Measurements from ENCODE around the gene MRAP2.
"Not testable (repeated sequence)": the region's sequence is repeated elsewhere in the genome, so short reads cannot be mapped to it uniquely, and the experiment has no call there.

Gene MRAP2

DNA sequence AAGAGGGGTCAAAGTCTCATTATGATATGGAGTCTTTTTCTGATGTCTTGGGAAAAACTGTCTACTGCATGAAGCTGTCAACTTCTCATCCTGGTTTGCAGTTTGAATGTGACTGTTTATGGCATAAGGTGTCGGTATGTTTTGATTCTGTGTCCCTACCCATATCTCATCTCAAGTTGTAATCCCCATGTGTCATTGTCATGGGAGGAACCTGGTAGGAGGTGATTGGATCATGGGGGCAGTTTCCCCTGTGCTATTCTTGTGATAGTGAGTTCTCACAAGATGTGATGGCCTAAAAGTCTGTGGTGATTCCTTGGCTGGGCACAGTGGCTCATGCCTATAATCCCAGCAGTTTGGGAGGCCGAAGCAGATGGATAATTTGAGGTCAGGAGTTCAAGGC, 47.6 kb downstream of the MRAP2 start:
- DNase-seq = no peak

DNA sequence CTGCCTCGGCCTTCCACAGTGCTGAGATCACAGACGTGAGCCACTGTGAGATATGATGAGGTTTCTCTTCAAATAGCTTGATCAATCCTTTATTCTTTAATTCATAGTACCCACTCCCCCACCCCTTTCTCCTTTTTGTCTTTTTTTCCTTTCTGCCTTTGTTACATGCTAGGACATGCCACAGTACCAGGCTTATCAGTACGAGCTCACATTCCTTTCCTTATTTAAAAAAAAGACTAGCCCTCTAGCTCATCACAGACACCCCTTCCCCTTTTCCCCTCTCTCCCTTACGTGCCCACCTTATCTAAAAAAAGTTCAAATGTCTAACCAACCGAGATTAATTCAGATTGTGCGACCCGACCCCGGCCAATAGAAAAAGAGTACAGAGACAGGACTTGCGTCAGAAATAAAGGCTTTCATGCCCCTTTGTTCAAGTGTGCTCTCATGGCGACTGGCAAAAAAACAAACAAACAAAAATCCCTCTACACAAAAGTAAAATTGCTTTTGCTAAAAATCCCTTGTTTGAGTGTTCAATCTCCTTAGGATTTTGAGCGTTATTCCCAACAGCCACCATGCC, 49.2 kb downstream of the MRAP2 start:
- no peak for DNase-seq

DNA sequence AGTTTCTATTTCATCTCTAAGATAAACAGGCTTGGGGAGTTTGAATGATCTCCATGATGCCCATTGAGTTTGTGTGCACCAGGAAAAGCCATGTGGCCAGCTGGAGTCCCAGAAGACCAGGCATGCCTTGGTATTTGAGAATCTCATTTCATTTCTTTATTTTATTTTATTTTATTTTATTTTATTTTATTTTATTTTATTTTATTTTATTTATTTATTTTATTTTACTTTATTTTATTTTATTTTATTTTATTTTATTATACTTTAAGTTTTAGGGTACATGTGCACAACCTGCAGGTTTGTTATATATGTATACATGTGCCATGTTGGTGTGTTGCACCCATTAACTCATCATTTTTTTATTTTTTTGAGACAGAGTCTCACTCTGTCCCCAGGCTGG, 51.1 kb downstream of the MRAP2 start:
- not testable (repeated sequence) for DNase-seq

DNA sequence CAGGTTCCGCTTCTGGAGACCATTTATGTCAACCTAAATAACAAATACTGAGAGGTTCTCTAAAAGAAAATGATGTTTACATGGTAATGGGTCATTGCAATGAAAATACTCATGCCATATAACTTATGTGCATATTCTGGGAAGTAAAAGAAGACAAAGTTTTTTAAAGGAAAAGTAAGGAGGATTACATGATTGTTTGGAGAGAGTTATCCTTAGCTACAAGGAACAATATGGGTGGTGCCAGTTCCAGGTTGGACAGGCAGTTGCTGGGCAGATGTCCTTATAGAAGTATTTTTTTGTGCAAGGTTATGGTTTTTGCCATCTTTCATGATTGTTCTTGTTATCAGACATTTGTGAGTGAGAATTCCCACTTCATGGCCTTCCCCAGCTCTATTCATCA, 52.5 kb downstream of the MRAP2 start:
- no peak for DNase-seq

GRCh38 chr6:84086545-84087429, 53.2 kb downstream of the MRAP2 start:
- DNase-seq = no peak

DNA sequence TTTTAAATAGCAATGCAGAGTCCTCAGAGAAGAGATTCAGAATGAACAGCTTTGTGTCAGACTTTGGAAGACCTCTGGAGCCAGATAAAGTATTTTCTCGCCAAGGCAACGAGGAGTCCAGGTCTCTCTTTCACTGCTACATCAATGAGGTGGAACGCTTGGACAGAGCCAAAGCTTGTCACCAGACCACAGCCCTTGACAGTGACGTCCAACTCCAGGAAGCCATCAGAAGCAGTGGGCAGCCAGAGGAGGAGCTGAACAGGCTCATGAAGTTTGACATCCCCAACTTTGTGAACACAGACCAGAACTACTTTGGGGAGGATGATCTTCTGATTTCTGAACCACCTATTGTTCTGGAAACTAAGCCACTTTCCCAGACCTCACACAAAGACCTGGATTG, 55.5 kb downstream of the MRAP2 start:
- no peak for DNase-seq

DNA sequence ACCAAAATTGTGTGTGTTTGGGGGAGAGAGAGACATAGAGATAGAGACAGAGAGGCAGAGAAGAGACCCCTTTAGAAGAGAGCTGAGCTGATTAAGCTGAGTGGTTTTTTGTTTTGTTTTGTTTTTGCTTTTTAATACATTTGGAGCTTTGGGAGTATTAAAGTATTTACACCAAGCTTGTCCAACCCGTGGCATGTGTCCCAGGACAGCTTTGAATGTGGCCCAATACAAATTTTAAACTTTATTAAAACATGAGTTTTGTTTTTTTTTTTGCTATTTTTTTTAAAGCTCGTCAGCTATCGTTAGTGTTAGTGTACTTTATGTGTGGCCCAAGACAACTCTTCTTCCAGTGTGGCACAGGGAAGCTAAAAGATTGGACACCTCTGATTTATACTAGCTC, 56.0 kb downstream of the MRAP2 start:
- no peak for DNase-seq

DNA sequence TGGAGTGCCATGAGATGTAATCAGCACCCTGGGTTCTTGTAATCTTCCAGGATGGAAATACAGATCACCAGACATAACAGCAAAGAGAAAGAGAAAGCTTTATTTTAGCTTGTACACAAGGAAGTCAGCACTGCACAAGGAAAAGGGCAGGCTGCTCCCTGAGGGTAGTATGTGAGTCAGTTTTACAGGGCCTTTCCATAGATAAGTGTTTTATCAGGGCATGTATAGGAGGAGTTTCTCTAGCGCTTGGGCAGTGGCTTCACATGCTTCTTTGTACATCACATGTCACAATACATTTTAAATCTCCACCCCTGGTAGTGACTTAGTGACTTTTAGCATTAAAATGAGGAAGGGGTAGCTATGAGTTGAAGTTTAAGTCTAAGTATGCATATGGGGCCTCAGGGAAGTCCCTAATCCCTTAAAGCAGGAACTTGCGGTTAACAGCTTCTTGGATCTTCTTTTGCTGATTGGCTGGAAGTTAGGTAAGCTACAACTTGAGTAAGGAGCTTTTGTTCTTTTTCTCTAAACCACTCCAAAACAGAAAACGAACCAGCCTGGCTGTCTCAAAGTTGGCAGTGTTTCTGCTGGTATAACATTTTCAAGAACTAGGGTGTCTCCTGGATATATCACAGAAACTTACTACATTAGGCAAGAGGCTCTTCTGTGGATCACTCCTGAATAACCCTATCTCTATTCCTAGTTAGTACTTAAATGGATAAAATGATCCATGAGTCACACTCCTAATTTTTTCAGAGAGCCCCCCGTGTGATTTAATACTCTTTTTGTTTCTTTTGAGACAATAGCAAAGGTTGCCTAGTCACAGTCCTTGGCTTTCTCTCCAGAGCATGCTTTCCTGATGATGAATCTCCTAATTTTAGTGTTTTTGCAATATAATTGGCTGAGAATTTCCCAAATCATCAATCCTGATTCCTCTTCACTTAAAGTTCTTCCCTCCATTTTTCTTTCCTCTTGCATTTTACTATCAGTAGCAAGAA, 60.2 kb downstream of the MRAP2 start:
- no peak for DNase-seq

DNA sequence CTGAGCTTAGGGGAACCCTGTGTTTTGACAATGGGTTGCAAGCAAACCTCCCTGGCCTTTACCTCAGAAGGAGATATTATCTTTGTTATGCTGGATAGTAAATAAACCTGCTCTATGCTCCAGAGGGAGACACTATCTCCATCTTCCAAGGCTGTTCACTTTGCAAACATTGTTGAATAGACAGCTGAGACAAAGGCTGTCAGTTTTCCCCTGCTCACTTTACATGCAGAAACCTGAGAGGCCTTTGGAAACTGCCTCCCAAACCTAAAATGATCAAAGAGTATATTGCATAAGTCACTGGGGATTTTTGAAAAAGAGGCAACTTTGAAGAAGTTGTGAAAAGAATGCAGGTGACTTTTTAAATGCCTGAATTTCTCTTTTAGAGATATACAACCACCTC, 61.6 kb downstream of the MRAP2 start:
- no peak for DNase-seq

GRCh38 chr6:84103029-84103428, 69.5 kb downstream of the MRAP2 start:
- no peak for DNase-seq

DNA sequence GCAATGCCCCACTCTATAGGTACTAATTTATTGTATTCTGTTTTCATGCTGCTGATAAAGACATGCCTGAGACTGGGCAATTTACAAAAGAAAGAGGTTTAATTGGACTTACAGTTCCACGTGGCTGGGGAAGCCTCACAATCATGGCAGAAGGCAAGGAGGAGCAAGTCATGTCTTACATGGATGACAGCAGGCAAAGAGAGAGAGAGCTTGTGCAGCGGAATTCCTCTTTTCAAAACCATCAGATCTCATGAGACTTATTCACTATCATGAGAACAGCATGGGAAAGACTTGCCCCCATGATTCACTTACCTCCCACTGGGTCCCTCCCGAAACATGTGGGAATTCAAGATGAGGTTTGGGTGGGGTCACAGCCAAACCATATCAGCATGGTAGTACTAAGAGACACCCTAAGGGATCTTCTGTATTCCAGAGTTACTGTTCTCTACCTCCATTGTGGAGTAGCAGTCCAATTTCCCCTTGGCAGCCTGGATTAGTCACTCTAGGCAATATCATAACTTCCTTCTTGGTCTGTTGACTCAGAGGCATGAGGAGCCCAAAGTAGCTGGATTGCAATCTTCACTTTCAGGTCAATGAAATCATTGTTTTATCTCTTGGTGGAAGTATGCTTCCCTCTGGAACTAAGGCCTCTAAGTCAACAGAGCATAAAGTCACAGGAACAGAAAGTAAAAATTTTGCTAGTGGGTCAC, 71.8 kb downstream of the MRAP2 start:
- not testable (repeated sequence) for DNase-seq

- no peak for DNase-seq
These were observed 73.9 kb downstream of the MRAP2 start for GRCh38 chr6:84107495-84107894.

DNA sequence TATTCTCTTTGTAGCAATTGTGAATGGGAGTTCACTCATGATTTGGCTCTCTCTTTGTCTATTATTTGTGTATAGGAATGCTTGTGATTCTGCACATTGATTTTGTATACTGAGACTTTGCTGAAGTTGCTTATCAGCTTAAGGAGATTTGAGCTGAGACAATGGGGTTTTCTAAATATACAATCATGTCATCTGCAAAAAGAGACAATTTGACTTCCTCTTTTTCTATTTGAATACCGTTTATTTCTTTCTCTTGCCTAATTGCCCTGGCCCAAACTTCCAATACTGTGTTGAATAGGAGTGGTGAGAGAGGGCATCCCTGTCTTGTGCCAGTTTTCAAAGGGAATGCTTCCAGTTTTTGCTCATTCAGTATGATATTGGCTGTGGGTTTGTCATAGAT, 77.8 kb downstream of the MRAP2 start:
- not testable (repeated sequence) for DNase-seq

DNA sequence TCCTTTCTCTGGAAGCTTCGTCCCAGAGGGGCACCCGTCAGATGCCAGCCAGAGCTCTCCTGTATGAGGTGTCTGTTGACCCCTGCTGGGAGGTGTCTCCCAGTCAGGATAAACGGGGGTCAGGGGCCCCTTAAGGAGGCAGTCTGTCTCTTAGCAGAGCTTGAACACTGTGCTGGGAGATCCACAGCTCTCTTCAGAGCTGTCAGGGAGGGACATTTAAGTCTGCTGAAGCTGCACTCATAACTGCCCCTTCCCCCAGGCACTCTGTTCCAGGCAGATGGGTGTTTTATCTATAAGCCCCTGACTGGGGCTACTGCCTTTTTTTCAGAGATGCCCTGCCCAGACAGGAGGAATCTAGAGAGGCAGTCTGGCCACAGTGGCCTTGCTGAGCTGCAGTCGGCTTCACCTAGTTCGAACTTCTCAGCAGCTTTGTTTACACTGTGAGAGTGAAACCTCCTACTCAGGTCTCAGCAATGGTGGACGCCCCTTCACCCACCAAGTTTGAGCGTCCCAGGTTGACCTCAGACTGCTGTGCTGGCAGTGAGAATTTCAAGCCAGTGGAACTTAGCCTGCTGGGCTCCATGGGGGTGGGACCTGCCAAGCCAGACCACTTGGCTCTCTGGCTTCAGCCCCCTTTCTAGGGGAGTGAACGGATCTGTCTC, 81.5 kb downstream of the MRAP2 start:
- DNase-seq = not testable (repeated sequence)

GRCh38 chr6:84118191-84118590, 84.6 kb downstream of the MRAP2 start:
- no peak for DNase-seq

GRCh38 chr6:84119277-84119676, 85.7 kb downstream of the MRAP2 start:
- DNase-seq = no peak

DNA sequence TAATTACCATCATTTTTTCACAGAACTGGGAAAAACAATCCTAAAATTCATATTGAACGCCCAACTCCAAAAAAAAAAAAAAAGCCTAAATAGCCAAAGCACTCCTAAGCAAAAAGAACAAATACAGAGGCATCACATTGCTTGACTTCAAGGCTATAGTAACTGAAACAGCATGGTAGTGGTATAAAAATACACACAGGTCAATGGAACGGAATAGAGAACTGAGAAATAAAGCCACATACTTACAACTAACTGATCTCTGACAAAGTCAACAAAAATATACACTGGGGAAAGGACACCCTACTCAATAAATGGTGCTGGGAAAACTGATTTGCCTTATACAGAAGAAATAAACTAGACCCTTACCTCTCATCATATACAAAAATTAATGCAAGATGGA, 89.6 kb downstream of the MRAP2 start:
- no peak for DNase-seq

GRCh38 chr6:84129588-84129987, 96.0 kb downstream of the MRAP2 start:
- DNase-seq = not testable (repeated sequence)

DNA sequence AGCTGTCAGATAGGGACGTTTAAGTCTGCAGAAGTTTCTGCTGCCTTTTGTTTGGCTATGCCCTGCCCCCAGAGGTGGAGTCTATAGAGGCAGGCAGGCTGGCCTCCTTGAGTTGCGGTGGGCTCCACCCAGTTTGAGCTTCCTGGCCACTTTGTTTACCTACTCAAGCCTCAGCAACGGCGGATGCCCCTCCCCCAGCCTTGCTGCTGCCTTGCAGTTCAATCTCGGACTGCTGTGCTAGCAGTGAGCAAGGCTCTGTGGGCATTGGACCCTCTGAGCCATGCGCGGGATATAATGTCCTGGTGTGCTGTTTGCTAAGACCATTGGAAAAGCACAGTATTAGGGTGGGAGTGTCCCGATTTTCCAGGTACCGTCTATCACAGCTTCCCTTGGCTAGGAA, 99.8 kb downstream of the MRAP2 start:
- DNase-seq = not testable (repeated sequence)

GRCh38 chr6:84135291-84135690, 101.7 kb downstream of the MRAP2 start:
- no peak for DNase-seq

DNA sequence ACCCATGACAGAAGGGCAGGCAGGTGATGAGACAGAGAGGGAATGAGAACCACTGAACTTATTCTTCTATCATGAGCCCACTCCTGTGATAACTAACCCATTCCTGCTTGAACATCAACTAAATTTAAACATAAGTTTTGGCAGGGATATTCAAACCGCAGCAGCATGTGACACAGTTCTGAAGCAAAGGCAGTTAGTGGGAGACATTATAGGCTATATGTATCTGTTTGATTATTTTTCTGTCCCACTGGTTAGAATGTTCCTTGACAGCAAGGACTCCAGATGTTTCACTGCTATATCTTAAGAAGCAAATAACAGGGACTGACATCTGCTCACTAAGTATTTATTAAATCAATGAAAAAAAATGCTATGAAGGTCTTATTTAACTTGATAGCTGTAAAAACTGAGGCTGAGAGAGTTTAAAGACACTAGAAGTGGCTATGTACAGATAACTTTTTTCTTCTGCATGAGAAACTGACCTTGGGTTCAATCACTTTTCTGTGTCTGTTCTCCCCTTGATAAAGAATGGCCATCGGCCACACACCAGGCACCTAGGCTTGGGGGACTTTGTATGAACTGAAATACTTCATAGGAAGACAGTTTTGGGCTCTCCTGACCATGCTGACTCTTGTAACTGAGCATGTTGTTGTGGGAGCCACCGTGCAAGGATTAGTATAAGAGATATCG, 102.9 kb downstream of the MRAP2 start:
- no peak for DNase-seq

GRCh38 chr6:84137051-84137375, 103.4 kb downstream of the MRAP2 start:
- no peak for DNase-seq

All from activated effector memory CD4-positive, alpha-beta T cell treated with anti-CD3 and anti-CD28 coated beads, Interleukin-2, amount 50 U/mL, for 16 hours (primary cell).